BLaER1 treated with 17β-estradiol and CSF1 and Interleukin-3, amounts not matched to agents 10 nM and 100 nM (cell line): ENCODE data around the gene E2F2.

Source experiments
- H3K27ac ChIP-seq, 11 experiments: shearing (Covaris generic); formaldehyde crosslinking; 2 replicates each; pipeline ENCODE4 v1.8.1; 2022
- H3K27me3 ChIP-seq, 11 experiments: shearing (Covaris generic); formaldehyde crosslinking; 2 replicates each; pipeline ENCODE4 v1.8.1; 2022
- H3K36me3 ChIP-seq, 11 experiments: shearing (Covaris generic); formaldehyde crosslinking; 2 replicates each; pipeline ENCODE4 v1.8.1; 2022
- H3K4me1 ChIP-seq, 10 experiments: shearing (Covaris generic); formaldehyde crosslinking; 2 replicates each; pipeline ENCODE4 v1.8.1; 2022
- H3K4me2 ChIP-seq, 11 experiments: shearing (Covaris generic); formaldehyde crosslinking; 2 replicates each; pipeline ENCODE4 v1.8.1; 2022
- H3K4me3 ChIP-seq, 10 experiments: shearing (Covaris generic); formaldehyde crosslinking; 2 replicates each; pipeline ENCODE4 v1.8.1; 2022
- H3K9ac ChIP-seq, 11 experiments: shearing (Covaris generic); formaldehyde crosslinking; 2 replicates each; pipeline ENCODE4 v1.8.1; 2022
- H3K9me3 ChIP-seq, 11 experiments: shearing (Covaris generic); formaldehyde crosslinking; replicated peaks in 1 of 11; 2 replicates each; pipeline ENCODE4 v1.8.1; 2022
- H4K20me1 ChIP-seq, 11 experiments: shearing (Covaris generic); formaldehyde crosslinking; 2 replicates each; pipeline ENCODE4 v1.8.1; 2022
- Cebpa-rat ChIP-seq, 11 experiments: shearing (Covaris generic); IDR thresholded peaks; 2 replicates each; pipeline ENCODE4 v1.8.1; 2022

The E2F2 gene

GRCh38 chr1:23555270-23555985 lies 24.4 kb upstream of the E2F2 start:
- Histone ChIP-seq H3K4me2 (peak overlapping the region; percentile 83 to 98 (median 92)), H3K36me3 (peaks cover 0 to 24% (median 10%) of the 10 kb centered on the region in 11 experiments; a peak in 11 of 22 replicates), H3K9me3 (no peaks in the 10 kb centered on the region), H3K27me3 (peaks cover 0 to 9% (median 0%) of the 10 kb centered on the region in 11 experiments; a peak in 3 of 22 replicates), H4K20me1 (peaks cover 14 to 33% (median 27%) of the 10 kb centered on the region in 11 experiments; a peak in 20 of 22 replicates), H3K4me3 (peak overlapping the region; percentile 77 to 97 (median 86)), H3K4me1 (peaks cover 44 to 86% (median 75%) of the 10 kb centered on the region in 10 experiments), H3K27ac (peak overlapping the region; percentile 22 to 96 (median 90); a peak in 21 of 22 replicates), H3K9ac (peak overlapping the region; percentile 83 to 91 (median 87))
- TF ChIP-seq Cebpa-rat (IDR thresholded peaks at IDR 0.05), result no peak

DNA sequence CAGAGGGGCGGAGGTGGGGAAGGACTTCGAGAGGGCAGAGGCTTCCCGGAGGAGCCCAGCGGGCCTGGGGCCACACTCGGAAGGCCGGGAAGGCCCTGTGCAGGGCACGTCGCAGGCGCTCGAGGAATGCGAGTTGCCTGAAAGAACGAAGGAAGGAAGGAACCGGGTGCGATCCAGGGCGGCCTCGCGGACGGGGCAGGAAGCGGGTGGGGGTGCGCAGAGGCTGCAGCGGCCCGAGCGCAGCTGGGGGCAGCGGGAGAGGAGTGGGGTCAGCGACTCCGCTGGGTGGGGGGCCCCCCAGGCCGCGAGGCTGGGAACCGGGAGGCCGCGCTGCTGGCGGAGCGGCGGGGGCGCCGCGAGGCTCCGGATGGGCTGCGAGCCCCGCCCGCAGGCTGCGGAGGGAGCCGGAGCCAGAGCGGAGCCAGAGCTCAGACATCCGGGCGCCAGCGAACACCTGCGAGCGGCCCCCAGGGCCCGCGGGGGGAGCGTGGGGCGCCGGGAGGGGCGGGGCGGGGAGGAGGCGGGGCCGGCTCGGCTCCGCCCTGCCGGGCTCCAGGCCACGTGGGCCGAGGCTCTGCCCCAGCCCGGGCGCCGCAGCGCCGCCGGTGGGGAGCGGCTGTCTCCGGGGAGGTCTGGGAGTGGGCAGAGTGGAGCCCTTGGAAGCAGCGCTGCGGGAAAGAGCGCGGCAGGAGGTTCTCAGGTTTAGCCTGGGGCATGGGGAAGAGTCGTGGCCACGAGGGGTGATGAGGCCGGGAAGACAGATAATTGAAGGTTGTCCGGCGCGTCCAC lies 23.6 kb upstream of the E2F2 start:
- Histone ChIP-seq H3K27ac (peak overlapping the region; percentile 56 to 97 (median 91); a peak in 21 of 22 replicates), H3K4me3 (peak overlapping the region; percentile 77 to 97 (median 86)), H3K27me3 (peaks cover 0 to 9% (median 0%) of the 10 kb centered on the region in 11 experiments; a peak in 3 of 22 replicates), H3K4me1 (peaks cover 38 to 80% (median 75%) of the 10 kb centered on the region in 10 experiments), H3K4me2 (peak overlapping the region; percentile 83 to 98 (median 93)), H3K36me3 (peaks cover 0 to 24% (median 10%) of the 10 kb centered on the region in 11 experiments; a peak in 11 of 22 replicates), H4K20me1 (peaks cover 14 to 33% (median 27%) of the 10 kb centered on the region in 11 experiments; a peak in 20 of 22 replicates), H3K9ac (peak overlapping the region; percentile 83 to 91 (median 87)), H3K9me3 (no peaks in the 10 kb centered on the region)
- TF ChIP-seq Cebpa-rat (IDR thresholded peaks at IDR 0.05), result no peak

- Histone ChIP-seq H3K27me3 (peaks cover 0 to 9% (median 0%) of the 10 kb centered on the region in 11 experiments; a peak in 3 of 22 replicates), H3K9me3 (no peaks in the 10 kb centered on the region), H3K36me3 (peaks cover 0 to 24% (median 10%) of the 10 kb centered on the region in 11 experiments; a peak in 11 of 22 replicates), H3K4me3 (peak overlapping the region; percentile 53 to 94 (median 85)), H3K27ac (peak overlapping the region; percentile 56 to 97 (median 91); a peak in 21 of 22 replicates), H3K4me1 (peaks cover 38 to 84% (median 79%) of the 10 kb centered on the region in 10 experiments), H3K9ac (peak overlapping the region; percentile 80 to 91 (median 87)), H4K20me1 (peaks cover 12 to 31% (median 25%) of the 10 kb centered on the region in 11 experiments; a peak in 20 of 22 replicates), H3K4me2 (peak overlapping the region; percentile 83 to 98 (median 93))
- no peak for TF ChIP-seq Cebpa-rat (IDR thresholded peaks at IDR 0.05)
Measured at GRCh38 chr1:23554127-23554480, 23.1 kb upstream of the E2F2 start.

DNA sequence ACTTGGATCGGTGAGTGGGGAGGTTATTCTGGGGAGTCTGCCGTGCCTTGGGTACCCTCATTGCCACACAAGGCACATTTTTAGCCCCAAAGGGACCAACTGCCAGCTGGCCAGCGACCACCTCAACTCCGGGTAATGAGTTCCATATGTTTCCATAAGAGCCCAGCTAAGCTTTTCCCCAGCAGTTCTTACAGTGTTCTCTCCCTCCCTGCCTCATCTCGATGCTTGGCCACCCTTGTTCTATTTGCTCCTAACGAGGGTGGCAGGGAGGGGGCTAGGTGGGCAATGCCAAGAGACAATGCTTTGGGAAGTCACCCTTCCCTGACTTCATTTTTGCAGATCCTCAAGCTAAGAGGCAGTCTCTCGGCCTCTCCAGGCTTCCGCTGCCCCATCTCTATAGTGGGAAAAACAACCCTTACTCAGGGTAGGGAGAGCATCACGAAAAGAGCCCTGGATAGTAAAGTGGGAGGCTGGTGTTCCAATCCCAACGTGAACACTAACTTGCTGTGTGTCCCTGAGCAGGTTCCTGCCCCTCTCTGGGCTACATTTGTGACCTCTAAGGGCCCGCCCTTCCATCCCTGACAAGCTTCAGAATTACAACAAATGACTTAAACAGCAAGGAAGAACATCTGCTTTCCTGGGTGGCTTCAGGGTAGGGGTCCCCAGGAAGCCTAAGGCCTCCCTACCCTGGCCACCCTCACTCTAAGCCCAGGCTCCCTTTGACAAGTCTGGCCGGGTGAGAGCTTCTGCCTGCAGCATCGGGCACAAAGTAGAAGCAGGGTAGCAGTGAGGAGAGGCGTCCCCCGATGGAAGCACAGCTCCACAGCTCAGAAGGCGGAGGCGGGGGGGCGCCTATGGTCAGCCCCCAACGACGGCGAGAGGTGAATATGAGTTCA lies 22.4 kb upstream of the E2F2 start:
- TF ChIP-seq Cebpa-rat (IDR thresholded peaks at IDR 0.05), result no peak
- Histone ChIP-seq H4K20me1 (peaks cover 6 to 25% (median 19%) of the 10 kb centered on the region in 11 experiments; a peak in 19 of 22 replicates), H3K4me2 (peak overlapping the region; percentile 83 to 98 (median 93)), H3K9me3 (no peaks in the 10 kb centered on the region), H3K27me3 (peaks cover 0 to 9% (median 0%) of the 10 kb centered on the region in 11 experiments; a peak in 3 of 22 replicates), H3K36me3 (peaks cover 0 to 21% (median 10%) of the 10 kb centered on the region in 11 experiments; a peak in 11 of 22 replicates), H3K4me3 (peak overlapping the region in 9 of 10 experiments; percentile 53 to 94 (median 85); a peak in 13 of 20 replicates), H3K27ac (peak overlapping the region; percentile 56 to 97 (median 91); a peak in 19 of 22 replicates), H3K4me1 (peaks cover 45 to 90% (median 86%) of the 10 kb centered on the region in 10 experiments), H3K9ac (peak overlapping the region; percentile 80 to 91 (median 87); a peak in 20 of 22 replicates)

GRCh38 chr1:23551849-23552248 lies 20.8 kb upstream of the E2F2 start:
- Histone ChIP-seq H3K9me3 (no peaks in the 10 kb centered on the region), H4K20me1 (peaks cover 0 to 9% (median 3%) of the 10 kb centered on the region in 11 experiments; a peak in 8 of 22 replicates), H3K36me3 (peaks cover 0 to 4% (median 0%) of the 10 kb centered on the region in 11 experiments; a peak in 4 of 22 replicates), H3K27ac (peak overlapping the region in 2 of 11 experiments; percentile 3 to 16; a peak in 1 of 22 replicates), H3K4me2 (peak overlapping the region in 8 of 11 experiments; percentile 27 to 98 (median 95); a peak in 14 of 22 replicates), H3K4me1 (peaks cover 44 to 96% (median 92%) of the 10 kb centered on the region in 10 experiments), H3K9ac (peak overlapping the region in 2 of 11 experiments; percentile 1 to 35; a peak in 2 of 22 replicates), H3K4me3 (no peak overlapping the region), H3K27me3 (peaks cover 0 to 9% (median 0%) of the 10 kb centered on the region in 11 experiments; a peak in 3 of 22 replicates)
- no peak for TF ChIP-seq Cebpa-rat (IDR thresholded peaks at IDR 0.05)

- no peak for TF ChIP-seq Cebpa-rat (IDR thresholded peaks at IDR 0.05)
- peaks cover 0 to 6% (median 0%) of the 10 kb centered on the region in 11 experiments; a peak in 3 of 22 replicates for H3K27me3 ChIP-seq
- H4K20me1 ChIP-seq, result no peaks in the 10 kb centered on the region
- H3K36me3 ChIP-seq, result no peaks in the 10 kb centered on the region
- H3K4me1 ChIP-seq, result peaks cover 19 to 96% (median 83%) of the 10 kb centered on the region in 10 experiments
- H3K27ac ChIP-seq, result peak overlapping the region in 5 of 11 experiments; percentile 6 to 56 (median 37); a peak in 6 of 22 replicates
- peak overlapping the region; percentile 31 to 77 (median 72) for H3K4me2 ChIP-seq
- no peak overlapping the region for H3K4me3 ChIP-seq
- no peaks in the 10 kb centered on the region for H3K9me3 ChIP-seq
- H3K9ac ChIP-seq, result peak overlapping the region in 5 of 11 experiments; percentile 3 to 43 (median 15); a peak in 4 of 22 replicates
Measured at GRCh38 chr1:23548704-23549143, 17.7 kb upstream of the E2F2 start.

GRCh38 chr1:23546897-23547584 lies 16.0 kb upstream of the E2F2 start:
- peaks cover 15 to 95% (median 74%) of the 10 kb centered on the region in 10 experiments for H3K4me1 ChIP-seq

More at GRCh38 chr1:23546897-23547584, 16.0 kb upstream of the E2F2 start:
- Histone ChIP-seq H3K9ac (0 out of 22 replicates have a peak overlapping the region, but pooled peaks of 1 of the 11 experiments have one; percentile 16), H3K36me3 (no peaks in the 10 kb centered on the region), H4K20me1 (no peaks in the 10 kb centered on the region), H3K27me3 (no peaks in the 10 kb centered on the region), H3K27ac (no peak overlapping the region), H3K4me2 (peak overlapping the region in 6 of 11 experiments; percentile 26 to 75 (median 62); a peak in 9 of 22 replicates), H3K4me3 (no peak overlapping the region), H3K9me3 (no peaks in the 10 kb centered on the region)
- TF ChIP-seq Cebpa-rat (IDR thresholded peaks at IDR 0.05), result no peak
